Adrenal gland (tissue), 12 donors: ENCODE measurements around the gene RAD17. TPM values are rescaled to one million over a fixed set of nuclear protein-coding genes. Genes with fewer than 3 reads are reported as not detected.
A peak's percentile ranks its signal among the peaks of the same experiment; 100 is the strongest.

Experiments used
- DNase-seq, 7 donors: peaks; one replicate each; pipeline ENCODE4 v3.0.0-alpha.2; 2019 to 2020
- H3K27ac ChIP-seq, 5 donors: fragments of 200-600 bp; sonication (generic) in 4 of 5; 1 replicate in 3 of 5; 2 replicates in 2 of 5; pipeline versions ENCODE4 v1.5.1 to v1.8.0; 2016 to 2020; ENCODE audit warnings: mild to moderate bottlenecking in 1 of 5
- H3K27me3 ChIP-seq: fragments of 200-600 bp; 2 replicates; pipeline ENCODE4 v1.8.0; 2021
- H3K36me3 ChIP-seq, 2 donors: fragments of 200-600 bp; replicated peaks in 1 of 2; 1 replicate in 1 of 2; 2 replicates in 1 of 2; pipeline versions ENCODE4 v1.5.1 to v1.8.0; 2018 to 2022
- H3K4me1 ChIP-seq, 2 donors: fragments of 200-600 bp; replicated peaks in 1 of 2; 1 replicate in 1 of 2; 2 replicates in 1 of 2; pipeline versions ENCODE4 v1.5.1 to v1.8.0; 2018 to 2021
- H3K4me3 ChIP-seq, 4 donors: fragments of 200-600 bp; sonication (generic) in 3 of 4; one replicate each; pipeline ENCODE4 v1.5.1; 2016 to 2018
- H3K9me3 ChIP-seq, 3 donors: fragments of 200-600 bp; sonication (generic) in 1 of 3; replicated peaks in 1 of 3; 1 replicate in 2 of 3; 2 replicates in 1 of 3; pipeline versions ENCODE4 v1.5.1 to v1.8.0; 2016 to 2021
- POLR2A ChIP-seq, 2 donors: fragments of 450-650 bp; IDR thresholded peaks; one replicate each; pipeline ENCODE4 v1.6.1; 2017; ENCODE audit warnings: antibody characterized with exemption in 2 of 2, mild to moderate bottlenecking in 2 of 2, moderate library complexity in 1 of 2
- WGBS, 4 donors: extraction: QIAGEN DNeasy Blood & Tissue Kit in 2 of 4; methylation state at CpG; one replicate each; pipeline versions ENCODE4 v1.1.5 to v1.1.7; 2013 to 2017; 5-methylcytosine and 5-hydroxymethylcytosine counted together
- intact Hi-C, 2 donors: fragments of 100-400 bp; cut with DNase I; formaldehyde crosslinking; loops; one replicate each; pipeline versions ENCODE4 v1.14.1 to v1.15.0; 2022 to 2023
- polyA plus RNA-seq, 3 donors: library from polyadenylated mRNA; stranded (reverse); fragments of 200-250 nt in 2 of 3; fragments of 350-450 nt in 1 of 3; fragmentation: Illumina TruSeq in 1 of 3; extraction: RNeasy Lipid Tissue Mini Kit (QIAGEN cat#74804) in 1 of 3; gene quantifications; one replicate each; pipeline ENCODE4 v1.2.3, GENCODE V29; 2013 to 2014
- total RNA-seq, 9 donors: library from RNA; depleted of rRNA in 4 of 9; stranded (reverse); fragments of >200 nt in 4 of 9; fragments of 120-200 nt in 1 of 9; fragmentation: NEBNext Ultra II Directional in 1 of 9; extraction: Animal tissue kit (Norgen Biotek cat#: 25700) in 1 of 9; gene quantifications; one replicate each; pipeline versions ENCODE4 v1.1.0 to v1.2.4, GENCODE V29; 2013 to 2023
- TF ChIP-seq, protein P1 (sequence below), 6 experiments: fragments of 450-650 bp in 4 of 6; fragments of 200-600 bp in 2 of 6; sonication (generic) in 1 of 6; IDR thresholded peaks; 1 replicate in 5 of 6; 2 replicates in 1 of 6; pipeline versions ENCODE4 v1.5.1 to v1.8.0; 2016 to 2021; ENCODE audit warnings: antibody characterized with exemption in 6 of 6, mild to moderate bottlenecking in 2 of 6, moderate library complexity in 1 of 6
- donor health status: healthy with polysubstance abuse.
- donor health status: Bipolar disorder and iron deficiency.
- donor health status: DM: yes; HTN: yes; CAD: no.
- donor health status: DM: no; HTN: no; CAD: no.
- donor health status: DM: no; HTN: no; CAD: no.
- donor health status: DM: yes; HTN: yes; CAD: no.

Gene RAD17
- total and polyA plus RNA-seq, 12 donors: 10.4 to 33.6 (median 20.6) TPM

DNA sequence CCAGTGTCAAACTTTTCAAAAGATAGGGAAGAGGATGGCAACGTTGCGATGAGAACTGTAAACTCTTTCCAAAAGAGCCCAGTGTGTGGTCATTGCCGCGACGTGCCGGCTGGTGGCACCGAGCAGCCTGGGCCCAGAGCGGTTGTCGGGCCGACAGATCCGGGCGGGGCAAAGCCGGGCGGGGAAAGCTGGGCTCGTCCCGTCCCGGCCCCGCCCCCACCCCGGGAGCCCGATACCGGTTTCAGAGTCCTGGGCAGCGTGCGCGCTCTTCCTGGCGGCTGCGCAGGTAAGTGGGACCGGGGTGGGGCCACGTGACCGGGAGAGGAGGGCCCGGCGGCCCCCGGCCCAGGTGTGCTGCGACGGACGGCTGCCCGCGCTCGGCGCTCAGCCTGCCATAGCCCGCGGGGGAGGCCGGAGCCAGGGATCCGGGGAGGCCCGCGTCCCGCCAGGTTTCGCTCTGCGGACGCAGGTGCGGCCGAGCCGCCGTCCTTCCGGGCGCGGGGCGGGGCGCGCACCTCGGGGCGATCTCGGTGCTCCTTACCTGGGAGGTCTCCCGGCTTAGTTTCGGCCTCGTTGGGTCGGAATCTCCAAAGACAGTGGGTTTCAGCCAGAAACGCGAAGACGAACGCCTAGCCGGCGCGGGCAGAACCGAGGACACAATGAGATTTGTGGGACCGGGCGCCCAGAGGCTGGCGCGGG is 45.4 kb downstream of the RAD17 start, which contains the start of gene MARVELD2:
MARVELD2 (plus strand) TSS at position 232 of the 699 bp plus-strand sequence. CDS start 4,270 bp downstream, outside the sequence.
- Histone ChIP-seq H3K36me3 (peaks cover 0 to 5% of the 10 kb centered on the region in 2 donors), H3K9me3 (no peaks in the 10 kb centered on the region), H3K27me3 (no peaks in the 10 kb centered on the region), H3K4me3 (peak within 1 kb of the TSS in 3 of 4 donors; percentile 49 to 75 (median 61)), H3K4me1 (no peaks in the 10 kb centered on the region), H3K27ac (peak within 1 kb of the TSS in 1 of 5 donors; percentile 49)
- intact Hi-C loops: no loop called here
- no peak for TF ChIP-seq POLR2A (IDR thresholded peaks at IDR 0.05)
- TF ChIP-seq, protein P1, sequence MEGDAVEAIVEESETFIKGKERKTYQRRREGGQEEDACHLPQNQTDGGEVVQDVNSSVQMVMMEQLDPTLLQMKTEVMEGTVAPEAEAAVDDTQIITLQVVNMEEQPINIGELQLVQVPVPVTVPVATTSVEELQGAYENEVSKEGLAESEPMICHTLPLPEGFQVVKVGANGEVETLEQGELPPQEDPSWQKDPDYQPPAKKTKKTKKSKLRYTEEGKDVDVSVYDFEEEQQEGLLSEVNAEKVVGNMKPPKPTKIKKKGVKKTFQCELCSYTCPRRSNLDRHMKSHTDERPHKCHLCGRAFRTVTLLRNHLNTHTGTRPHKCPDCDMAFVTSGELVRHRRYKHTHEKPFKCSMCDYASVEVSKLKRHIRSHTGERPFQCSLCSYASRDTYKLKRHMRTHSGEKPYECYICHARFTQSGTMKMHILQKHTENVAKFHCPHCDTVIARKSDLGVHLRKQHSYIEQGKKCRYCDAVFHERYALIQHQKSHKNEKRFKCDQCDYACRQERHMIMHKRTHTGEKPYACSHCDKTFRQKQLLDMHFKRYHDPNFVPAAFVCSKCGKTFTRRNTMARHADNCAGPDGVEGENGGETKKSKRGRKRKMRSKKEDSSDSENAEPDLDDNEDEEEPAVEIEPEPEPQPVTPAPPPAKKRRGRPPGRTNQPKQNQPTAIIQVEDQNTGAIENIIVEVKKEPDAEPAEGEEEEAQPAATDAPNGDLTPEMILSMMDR (IDR thresholded peaks at IDR 0.05): peak in 4 of 6 experiments; percentile 9 to 36 (median 18)
- WGBS, 4 donors: 16 to 40% (median 22%) methylated on average over 23 to 78 of the region's 78 CpGs
- peak; percentile 62 to 82 (median 73) for DNase-seq

DNA sequence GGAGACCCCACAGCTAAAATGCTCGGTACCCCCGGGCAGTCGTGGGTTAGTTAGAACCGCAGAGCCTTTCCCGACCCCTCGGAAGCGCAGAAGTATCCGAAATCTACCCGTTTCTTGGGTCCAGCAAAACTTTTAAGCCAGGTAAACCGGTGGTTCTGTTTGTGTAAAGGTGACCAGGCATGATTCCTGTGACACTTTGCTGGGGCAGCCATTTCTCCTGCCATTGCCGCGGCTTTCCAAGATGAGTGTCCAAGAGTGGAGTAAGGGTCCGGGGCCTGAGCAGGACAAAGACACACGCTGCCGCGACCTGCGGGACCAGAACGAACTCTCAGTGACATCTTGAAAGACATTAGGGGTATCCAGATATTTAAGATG is 46.0 kb downstream of the RAD17 start:
- no peak for DNase-seq
- peak overlapping the region in 3 of 4 donors; percentile 49 to 75 (median 61) for H3K4me3 ChIP-seq
- H3K4me1 ChIP-seq: no peaks in the 10 kb centered on the region
- H3K9me3 ChIP-seq: no peaks in the 10 kb centered on the region
- no peak for TF ChIP-seq POLR2A (IDR thresholded peaks at IDR 0.05)
- TF ChIP-seq, protein P1 (IDR thresholded peaks at IDR 0.05): no peak
- peaks cover 0 to 5% of the 10 kb centered on the region in 2 donors for H3K36me3 ChIP-seq
- intact Hi-C loops: no loop called here
- H3K27ac ChIP-seq: no peak overlapping the region
- 48 to 73% (median 62%) methylated on average over 12 to 18 of the region's 18 CpGs for WGBS, 4 donors
- no peaks in the 10 kb centered on the region for H3K27me3 ChIP-seq

DNA sequence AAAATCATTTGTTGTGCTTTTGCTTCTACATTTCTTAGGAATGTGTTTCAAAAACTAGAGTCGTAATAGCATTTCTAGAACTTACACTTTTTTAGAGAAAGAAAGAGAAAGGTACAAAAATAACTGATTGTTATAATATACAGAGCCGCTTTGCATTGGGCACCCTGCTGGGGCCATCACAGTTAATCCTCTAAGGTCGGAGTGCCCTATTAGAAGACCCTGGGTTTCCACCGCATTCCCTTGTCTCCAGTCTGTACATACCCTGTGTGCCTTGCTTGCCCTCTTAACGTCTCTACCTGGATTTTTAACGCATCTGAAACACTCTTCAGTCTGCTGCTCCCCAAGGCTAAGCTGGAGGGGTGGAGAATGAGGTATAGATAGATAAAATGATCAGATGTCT is 46.6 kb downstream of the RAD17 start:
- Histone ChIP-seq H3K9me3 (no peaks in the 10 kb centered on the region), H3K4me1 (no peaks in the 10 kb centered on the region), H3K4me3 (no peak overlapping the region), H3K27ac (no peak overlapping the region), H3K36me3 (peaks cover 0 to 5% of the 10 kb centered on the region in 2 donors), H3K27me3 (no peaks in the 10 kb centered on the region)
- intact Hi-C loops: no loop called here
- TF ChIP-seq, protein P1 (IDR thresholded peaks at IDR 0.05): no peak
- no peak for TF ChIP-seq POLR2A (IDR thresholded peaks at IDR 0.05)
- 91 to 94% (median 93%) methylated on average over 6 of the region's 6 CpGs for WGBS, 4 donors
- no peak for DNase-seq

DNA sequence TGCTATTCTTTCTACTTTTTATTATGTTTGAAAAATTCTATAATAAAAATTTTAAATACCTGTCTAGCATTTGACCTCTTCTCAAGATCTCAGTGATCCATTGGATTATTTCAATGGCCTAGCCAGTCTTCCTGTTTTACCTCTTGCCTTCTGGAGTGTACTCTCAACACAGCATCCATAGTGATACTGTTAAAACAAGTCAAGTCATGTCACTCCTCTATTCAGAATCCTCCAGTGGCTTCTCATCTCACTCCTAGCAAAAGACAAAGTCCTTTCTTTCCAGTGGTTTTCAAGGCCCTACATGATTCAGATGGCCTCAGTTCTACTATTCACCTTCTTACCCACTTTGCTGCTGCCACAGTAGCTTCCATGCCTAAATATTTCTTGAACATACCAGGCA is 47.1 kb downstream of the RAD17 start:
- Histone ChIP-seq H3K27me3 (no peaks in the 10 kb centered on the region), H3K27ac (no peak overlapping the region), H3K9me3 (no peaks in the 10 kb centered on the region), H3K4me1 (no peaks in the 10 kb centered on the region), H3K36me3 (peaks cover 0 to 4% of the 10 kb centered on the region in 2 donors), H3K4me3 (no peak overlapping the region)
- no peak for DNase-seq
- TF ChIP-seq, protein P1 (IDR thresholded peaks at IDR 0.05): no peak
- TF ChIP-seq POLR2A (IDR thresholded peaks at IDR 0.05): no peak
- intact Hi-C loops: no loop called here
